ENCODE data around the gene ANKRD12.

Gene ANKRD12

DNA sequence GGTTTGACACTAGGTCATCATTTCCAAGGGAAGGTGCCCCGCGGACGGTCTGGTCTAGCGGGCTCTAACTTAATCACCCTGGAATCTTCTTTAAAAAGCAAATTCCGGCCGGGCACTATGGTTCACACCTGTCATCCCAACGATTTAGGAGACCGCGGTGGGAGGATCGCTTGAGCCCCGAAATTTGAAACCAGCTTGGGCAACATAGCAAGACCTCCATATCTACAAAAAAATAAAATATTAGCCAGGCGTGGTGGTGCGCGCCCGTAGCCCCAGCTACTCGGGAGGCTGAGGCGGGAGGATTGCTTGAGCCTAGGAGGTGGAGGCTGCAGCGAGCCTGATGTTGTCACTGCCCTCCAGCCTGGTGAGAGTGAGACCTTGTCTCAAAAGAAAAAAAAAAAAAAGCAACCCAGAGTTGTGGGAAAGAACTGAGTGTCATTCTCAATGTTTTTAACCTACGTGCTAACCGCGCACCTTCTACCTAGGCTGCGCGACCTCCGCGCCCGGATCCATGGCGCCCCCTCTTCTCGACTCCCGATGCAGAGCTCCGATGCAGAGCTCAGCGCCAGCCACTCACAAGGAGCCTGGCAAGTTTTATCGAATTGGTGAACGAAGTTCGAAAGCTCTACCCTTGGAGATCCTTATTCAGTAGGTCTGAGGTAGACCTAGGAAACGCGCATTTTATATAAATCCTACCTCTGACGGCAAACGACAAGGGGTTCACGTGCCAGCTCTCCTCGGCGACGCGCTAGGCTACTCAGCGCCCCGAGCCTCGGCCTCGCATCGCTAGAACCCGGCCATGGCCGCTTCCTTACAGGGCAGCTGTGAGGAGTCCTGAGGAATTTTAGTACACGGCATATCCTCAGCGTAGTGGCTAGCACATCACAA lies 197.1 kb downstream of the ANKRD12 start:
- no peak for DNase-seq (ENCODE audit: extremely low read depth in 1 of 2, low read depth in 1 of 2)

DNA sequence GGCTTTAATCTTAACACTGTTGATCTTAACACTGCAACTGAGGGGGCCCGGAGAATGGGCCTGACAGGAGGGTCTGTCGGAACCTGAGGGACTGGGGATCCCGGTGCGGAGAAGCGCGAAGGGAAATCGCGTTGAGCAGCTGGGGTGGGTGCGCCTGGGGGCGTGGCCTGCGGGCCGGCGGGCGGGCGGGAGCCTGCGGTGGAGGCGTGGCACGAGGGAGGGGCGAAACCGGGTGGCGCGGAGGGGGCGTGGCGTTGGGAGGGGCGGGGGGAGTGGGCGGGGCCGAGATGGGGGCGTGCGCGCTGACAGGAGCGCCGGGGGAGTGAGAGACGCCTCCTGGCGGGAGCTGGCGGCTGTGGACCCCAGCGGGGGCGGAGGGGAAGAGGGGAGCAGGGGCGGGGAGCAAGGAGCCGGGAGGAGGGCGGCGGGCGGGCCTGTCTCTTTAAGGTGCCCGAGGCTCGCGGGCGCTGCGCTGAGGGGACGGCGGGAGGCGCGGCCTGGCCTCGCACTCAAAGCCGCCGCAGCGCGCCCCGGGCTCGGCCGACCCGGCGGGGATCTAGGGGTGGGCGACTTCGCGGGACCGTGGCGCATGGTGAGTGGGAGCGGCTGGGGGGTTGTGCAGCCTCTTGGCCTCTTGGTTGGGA lies 197.9 kb downstream of the ANKRD12 start, which contains the start of gene TWSG1:
TSS of gene TWSG1 (plus strand) at position 445 of the 644 bp plus-strand sequence. CDS start 2,457 bp downstream, outside the sequence.
- DNase-seq (ENCODE audit: extremely low read depth in 1 of 2, low read depth in 1 of 2): peak; percentile 86 to 90

DNA sequence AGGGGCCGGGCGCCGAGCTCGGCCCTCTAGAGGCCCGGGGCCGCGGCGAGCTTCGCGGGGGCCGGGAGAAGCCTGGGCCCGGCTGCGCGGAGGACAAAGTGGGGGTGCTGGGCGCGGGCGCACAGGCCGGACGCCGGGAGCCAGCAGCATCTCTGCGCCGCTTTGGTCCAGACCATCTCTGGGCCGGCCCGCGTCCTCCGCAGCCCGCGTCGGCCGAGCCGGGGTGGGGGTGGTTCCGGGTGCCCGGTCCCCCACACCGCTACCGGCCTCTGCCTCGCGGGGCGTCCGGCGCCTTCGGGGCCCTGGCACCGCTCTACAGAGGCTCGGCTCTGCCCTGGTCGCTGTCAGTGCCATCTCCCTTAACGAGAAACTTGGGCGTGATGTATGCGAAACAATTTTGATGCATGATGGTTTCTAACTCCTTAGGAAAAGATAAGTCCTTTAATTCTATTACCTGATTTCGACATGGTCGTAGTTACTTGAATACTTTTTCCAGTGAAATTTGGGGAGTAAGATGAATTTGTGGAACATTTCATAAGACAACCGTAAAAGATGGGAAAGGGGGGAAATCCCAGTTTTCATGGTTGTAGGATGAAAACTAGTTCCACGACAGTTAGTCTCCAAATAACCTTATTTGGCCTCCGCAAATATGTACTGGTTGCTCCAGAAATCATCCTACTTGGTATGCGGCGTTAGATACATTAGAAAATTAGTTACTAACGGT lies 198.6 kb downstream of the ANKRD12 start:
- DNase-seq (ENCODE audit: extremely low read depth in 1 of 2, low read depth in 1 of 2): no peak
